IMR-90 (cell line): ENCODE measurements around the gene CYP2F1. TPM values are rescaled to one million over a fixed set of nuclear protein-coding genes. Genes with fewer than 3 reads are reported as not detected.

Source experiments
- ATAC-seq: fragments of 200-7000 bp; cut with Tn5 transposase; 2 replicates; pipeline ENCODE4 v1.9.1; 2020; ENCODE audit warnings: low read depth, mild to moderate bottlenecking, moderate library complexity
- BruUV-seq: library from RNA; stranded (reverse); fragments of 400-500 nt; replicated peaks from 2 replicates; lab custom pipeline; 2021; lab: Mats Ljungman, UMichigan
- CTCF ChIA-PET: fragments of 300-600 bp; formaldehyde crosslinking; extraction: SDS; loops from one replicate; lab custom pipeline; 2021; ENCODE audit warnings: antibody characterized with exemption; lab: Yijun Ruan, JAX
- POLR2A ChIA-PET: fragments of 300-600 bp; sonication (Branson Sonifier 250); formaldehyde crosslinking; loops from one replicate; lab custom pipeline; 2022; ENCODE audit warnings: antibody characterized with exemption; ENCODE audit not compliant: unreplicated experiment; lab: Charles Lee
- DNase-seq: peaks from one replicate; pipeline ENCODE4 v3.0.0; 2013
- H2AFZ ChIP-seq: replicated peaks from 2 replicates; pipeline ENCODE3; 2013; ENCODE audit warnings: low read length, mild to moderate bottlenecking; ENCODE audit not compliant: poor library complexity
- H2AK5ac ChIP-seq: 2 replicates; pipeline ENCODE4 v1.6.1; 2013; ENCODE audit warnings: low read depth, low read length, inconsistent platforms
- H2AK9ac ChIP-seq: replicated peaks from 2 replicates; pipeline ENCODE3; 2013; ENCODE audit warnings: mild to moderate bottlenecking, low read depth, low read length, moderate library complexity; ENCODE audit not compliant: poor library complexity
- H2BK120ac ChIP-seq: 2 replicates; pipeline ENCODE4 v1.6.1; 2013; ENCODE audit warnings: low read depth, low read length, inconsistent platforms
- H2BK15ac ChIP-seq: 3 replicates; pipeline ENCODE4 v1.6.1; 2013; ENCODE audit warnings: low read depth, low read length, inconsistent platforms
- H2BK20ac ChIP-seq: 2 replicates; pipeline ENCODE4 v1.6.1; 2013; ENCODE audit warnings: low read depth, mild to moderate bottlenecking, inconsistent platforms, low read length, moderate library complexity
- H2BK5ac ChIP-seq: 2 replicates; pipeline ENCODE4 v1.6.1; 2013; ENCODE audit warnings: mild to moderate bottlenecking, low read depth, low read length, inconsistent platforms; ENCODE audit not compliant: poor library complexity, severe bottlenecking
- H3K14ac ChIP-seq: replicated peaks from 2 replicates; pipeline ENCODE4 v1.6.1; 2013; ENCODE audit warnings: low read depth, low read length, inconsistent platforms
- H3K18ac ChIP-seq: 2 replicates; pipeline ENCODE4 v1.6.1; 2013; ENCODE audit warnings: low read depth, low read length, control low read depth
- H3K23ac ChIP-seq: 2 replicates; pipeline ENCODE4 v1.6.1; 2013; ENCODE audit warnings: low read depth, low read length, inconsistent platforms
- H3K27ac ChIP-seq: 2 replicates; pipeline ENCODE4 v1.5.1; 2013; ENCODE audit warnings: mild to moderate bottlenecking, control low read depth, low read length; ENCODE audit not compliant: insufficient read depth
- H3K27me3 ChIP-seq: 2 replicates; pipeline ENCODE4 v1.6.1; 2013; ENCODE audit warnings: low read length; ENCODE audit not compliant: control insufficient read depth, insufficient read depth
- H3K36me3 ChIP-seq: 2 replicates; pipeline ENCODE4 v1.6.1; 2013; ENCODE audit warnings: low read length, mixed read lengths; ENCODE audit not compliant: control insufficient read depth, insufficient read depth
- H3K4ac ChIP-seq: 2 replicates; pipeline ENCODE4 v1.6.1; 2013; ENCODE audit warnings: low read depth, low read length, inconsistent platforms
- H3K4me1 ChIP-seq: 2 replicates; pipeline ENCODE4 v1.6.1; 2013; ENCODE audit warnings: low read length, mixed read lengths; ENCODE audit not compliant: control insufficient read depth, insufficient read depth
- H3K4me2 ChIP-seq: 2 replicates; pipeline ENCODE4 v1.6.1; 2013; ENCODE audit warnings: low read depth, mild to moderate bottlenecking, control low read depth, low read length, moderate library complexity
- H3K4me3 ChIP-seq: 2 replicates; pipeline ENCODE4 v1.5.1; 2013; ENCODE audit warnings: low read depth, mild to moderate bottlenecking, control low read depth, low read length, moderate library complexity; ENCODE audit not compliant: insufficient read depth
- H3K56ac ChIP-seq: 2 replicates; pipeline ENCODE4 v1.6.1; 2013; ENCODE audit warnings: low read length, inconsistent platforms; ENCODE audit not compliant: insufficient read depth; ENCODE audit errors: extremely low read depth
- H3K79me1 ChIP-seq, 2 experiments: 2 replicates each; pipeline ENCODE4 v1.6.1; 2013; ENCODE audit warnings: low read length in 2 of 2, inconsistent platforms in 1 of 2, low read depth in 1 of 2
- H3K9ac ChIP-seq: 2 replicates; pipeline ENCODE4 v1.6.1; 2013; ENCODE audit warnings: low read depth, low read length, control low read depth
- H3K9me1 ChIP-seq: 2 replicates; pipeline ENCODE4 v1.6.1; 2013; ENCODE audit warnings: low read length, inconsistent platforms; ENCODE audit not compliant: insufficient read depth
- H3K9me3 ChIP-seq: 2 replicates; pipeline ENCODE4 v1.6.1; 2013; ENCODE audit warnings: low read length; ENCODE audit not compliant: control insufficient read depth, insufficient read depth
- H4K20me1 ChIP-seq: 2 replicates; pipeline ENCODE4 v1.6.1; 2013; ENCODE audit warnings: low read length, inconsistent platforms; ENCODE audit not compliant: insufficient read depth
- H4K5ac ChIP-seq: 2 replicates; pipeline ENCODE4 v1.6.1; 2013; ENCODE audit warnings: mild to moderate bottlenecking, low read depth, low read length, control low read depth
- H4K8ac ChIP-seq, 2 experiments: 2 replicates each; pipeline ENCODE4 v1.6.1; 2013; ENCODE audit warnings: low read depth in 2 of 2, low read length in 2 of 2, control low read depth in 1 of 2, inconsistent platforms in 1 of 2
- H4K91ac ChIP-seq: 2 replicates; pipeline ENCODE4 v1.6.1; 2013; ENCODE audit warnings: low read depth, low read length, inconsistent platforms; ENCODE audit not compliant: insufficient read depth
- SMC3 ChIP-seq: fragments of 150-350 bp; IDR thresholded peaks from 2 replicates; pipeline ENCODE4 v1.6.1; 2016; ENCODE audit warnings: low read depth, mild to moderate bottlenecking, antibody characterized with exemption, low read length, moderate library complexity
- WGBS, 2 experiments: methylation state at CpG; one replicate each; pipeline versions ENCODE4 v1.1.5 to v1.1.7; 2013; ENCODE audit warnings: missing lambda C conversion rate in 2 of 2; ENCODE audit not compliant: insufficient read length in 1 of 2; ENCODE audit errors: extremely low coverage in 2 of 2; 5-methylcytosine and 5-hydroxymethylcytosine counted together
- dilution Hi-C: fragments of 300-500 bp; cut with HindIII; formaldehyde crosslinking; loops from one replicate; pipeline ENCODE4 v1.14.3; 2018; ENCODE audit warnings: low sequenced_read_pairs; ENCODE audit not compliant: unreplicated experiment
- in situ Hi-C: fragments of 300-500 bp; cut with MboI; formaldehyde crosslinking; loops from 3 replicates; pipeline ENCODE4 v1.14.3; 2019; ENCODE audit warnings: low sequenced_read_pairs, inconsistent platforms, mixed read lengths
- intact Hi-C: fragments of 100-400 bp; cut with micrococcal nuclease; formaldehyde crosslinking; loops from 2 replicates; pipeline ENCODE4 v1.10.0; 2022
- polyA plus RNA-seq, 3 experiments: library from polyadenylated mRNA; depleted of rRNA; stranded (reverse); fragments of >200 nt; gene quantifications; 2 replicates each; pipeline ENCODE4 v1.2.3, GENCODE V29; 2012; ENCODE audit warnings: low replicate concordance in 1 of 3
- total RNA-seq: library from RNA; depleted of rRNA; stranded (reverse); fragments of >200 nt; gene quantifications from 2 replicates; pipeline ENCODE4 v1.2.3, GENCODE V29; 2012
- TF ChIP-seq, protein P1 (sequence below): fragments of 150-350 bp; IDR thresholded peaks from 2 replicates; pipeline ENCODE4 v1.6.1; 2017; ENCODE audit warnings: mild to moderate bottlenecking, antibody characterized with exemption, low read length, low read depth

The CYP2F1 gene
- total and polyA plus RNA-seq, 2 of the 4 experiments (the other 2 are of a cell fraction): not detected

GRCh38 chr19:41064974-41065569 is 49.2 kb upstream of the CYP2F1 start:
- Histone ChIP-seq H4K5ac (no peak overlapping the region), H3K4me3 (no peak overlapping the region), H4K20me1 (no peaks in the 10 kb centered on the region), H3K14ac (no peak overlapping the region), H3K56ac (no peak overlapping the region), H2AK5ac (no peak overlapping the region), H3K36me3 (no peaks in the 10 kb centered on the region), H3K79me1 (no peaks in the 10 kb centered on the region), H3K9me1 (no peaks in the 10 kb centered on the region), H2AFZ (peak overlapping the region; percentile 16), H3K27ac (no peak overlapping the region), H4K8ac (no peak overlapping the region), H3K4me2 (no peak overlapping the region), H3K9me3 (no peaks in the 10 kb centered on the region), H3K4ac (no peak overlapping the region), H3K18ac (no peak overlapping the region), H4K91ac (no peak overlapping the region), H2BK5ac (no peak overlapping the region), H2BK20ac (no peak overlapping the region), H2BK120ac (no peak overlapping the region), H2BK15ac (no peak overlapping the region), H3K4me1 (no peaks in the 10 kb centered on the region), H2AK9ac (no peak overlapping the region), H3K27me3 (peaks cover 2% of the 10 kb centered on the region; the same call in 1 of the 2 replicates), H3K23ac (no peak overlapping the region), H3K9ac (no peak overlapping the region)
- in situ Hi-C loops (no loop called here), dilution Hi-C loops (no loop called here), intact Hi-C loops (no loop called here)
- TF ChIP-seq, protein P1, sequence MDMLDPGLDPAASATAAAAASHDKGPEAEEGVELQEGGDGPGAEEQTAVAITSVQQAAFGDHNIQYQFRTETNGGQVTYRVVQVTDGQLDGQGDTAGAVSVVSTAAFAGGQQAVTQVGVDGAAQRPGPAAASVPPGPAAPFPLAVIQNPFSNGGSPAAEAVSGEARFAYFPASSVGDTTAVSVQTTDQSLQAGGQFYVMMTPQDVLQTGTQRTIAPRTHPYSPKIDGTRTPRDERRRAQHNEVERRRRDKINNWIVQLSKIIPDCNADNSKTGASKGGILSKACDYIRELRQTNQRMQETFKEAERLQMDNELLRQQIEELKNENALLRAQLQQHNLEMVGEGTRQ: no peak
- no peak for TF ChIP-seq SMC3
- peak; percentile 43 for DNase-seq
- ATAC-seq: peak; percentile 88
- ChIA-PET CTCF (no interaction called here), POLR2A (no interaction called here)
- BruUV-seq: no TSS peak
- no CpG with 5 or more reads among the region's 7 CpGs for WGBS, 2 experiments
